GM12873 (cell line): ENCODE measurements around the gene ADAMTS17.

Experiments
- TF ChIP-seq, protein P1 (sequence below): IDR thresholded peaks from 2 replicates; pipeline ENCODE4 v1.5.1; 2012; ENCODE audit warnings: low read depth, mild to moderate bottlenecking, moderate library complexity, low read length, control low read depth; ENCODE audit not compliant: insufficient read depth; ENCODE audit errors: missing control alignments

The ADAMTS17 gene

GRCh38 chr15:100005715-100006114 lies 336.1 kb downstream of the ADAMTS17 start:
- TF ChIP-seq, protein P1, sequence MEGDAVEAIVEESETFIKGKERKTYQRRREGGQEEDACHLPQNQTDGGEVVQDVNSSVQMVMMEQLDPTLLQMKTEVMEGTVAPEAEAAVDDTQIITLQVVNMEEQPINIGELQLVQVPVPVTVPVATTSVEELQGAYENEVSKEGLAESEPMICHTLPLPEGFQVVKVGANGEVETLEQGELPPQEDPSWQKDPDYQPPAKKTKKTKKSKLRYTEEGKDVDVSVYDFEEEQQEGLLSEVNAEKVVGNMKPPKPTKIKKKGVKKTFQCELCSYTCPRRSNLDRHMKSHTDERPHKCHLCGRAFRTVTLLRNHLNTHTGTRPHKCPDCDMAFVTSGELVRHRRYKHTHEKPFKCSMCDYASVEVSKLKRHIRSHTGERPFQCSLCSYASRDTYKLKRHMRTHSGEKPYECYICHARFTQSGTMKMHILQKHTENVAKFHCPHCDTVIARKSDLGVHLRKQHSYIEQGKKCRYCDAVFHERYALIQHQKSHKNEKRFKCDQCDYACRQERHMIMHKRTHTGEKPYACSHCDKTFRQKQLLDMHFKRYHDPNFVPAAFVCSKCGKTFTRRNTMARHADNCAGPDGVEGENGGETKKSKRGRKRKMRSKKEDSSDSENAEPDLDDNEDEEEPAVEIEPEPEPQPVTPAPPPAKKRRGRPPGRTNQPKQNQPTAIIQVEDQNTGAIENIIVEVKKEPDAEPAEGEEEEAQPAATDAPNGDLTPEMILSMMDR, result no peak

- TF ChIP-seq, protein P1, result no peak
Measured at GRCh38 chr15:100005013-100005412, 336.8 kb downstream of the ADAMTS17 start.

- TF ChIP-seq, protein P1, result no peak
Measured at GRCh38 chr15:100002787-100003536, 338.8 kb downstream of the ADAMTS17 start.

GRCh38 chr15:100002086-100002620 lies 339.6 kb downstream of the ADAMTS17 start:
- TF ChIP-seq, protein P1, result no peak

DNA sequence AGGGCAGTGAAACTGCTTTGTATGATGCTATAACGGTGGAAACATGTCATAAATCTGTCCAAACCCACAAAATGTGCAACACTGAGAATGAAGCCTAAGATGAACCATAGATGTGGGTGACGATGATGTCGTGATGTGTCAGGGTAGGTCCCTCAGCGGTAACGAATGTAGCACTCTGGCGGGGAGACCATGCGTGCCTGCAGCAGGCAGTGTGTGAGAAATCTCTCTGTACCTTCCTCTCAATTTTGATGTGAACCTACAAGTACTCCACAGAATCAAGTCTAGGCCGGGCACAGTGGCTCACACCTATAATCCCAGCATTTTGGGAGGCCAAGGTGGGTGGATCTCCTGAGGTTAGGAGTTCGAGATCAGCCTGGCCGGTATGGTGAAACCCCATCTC lies 340.4 kb downstream of the ADAMTS17 start:
- TF ChIP-seq, protein P1, result no peak

DNA sequence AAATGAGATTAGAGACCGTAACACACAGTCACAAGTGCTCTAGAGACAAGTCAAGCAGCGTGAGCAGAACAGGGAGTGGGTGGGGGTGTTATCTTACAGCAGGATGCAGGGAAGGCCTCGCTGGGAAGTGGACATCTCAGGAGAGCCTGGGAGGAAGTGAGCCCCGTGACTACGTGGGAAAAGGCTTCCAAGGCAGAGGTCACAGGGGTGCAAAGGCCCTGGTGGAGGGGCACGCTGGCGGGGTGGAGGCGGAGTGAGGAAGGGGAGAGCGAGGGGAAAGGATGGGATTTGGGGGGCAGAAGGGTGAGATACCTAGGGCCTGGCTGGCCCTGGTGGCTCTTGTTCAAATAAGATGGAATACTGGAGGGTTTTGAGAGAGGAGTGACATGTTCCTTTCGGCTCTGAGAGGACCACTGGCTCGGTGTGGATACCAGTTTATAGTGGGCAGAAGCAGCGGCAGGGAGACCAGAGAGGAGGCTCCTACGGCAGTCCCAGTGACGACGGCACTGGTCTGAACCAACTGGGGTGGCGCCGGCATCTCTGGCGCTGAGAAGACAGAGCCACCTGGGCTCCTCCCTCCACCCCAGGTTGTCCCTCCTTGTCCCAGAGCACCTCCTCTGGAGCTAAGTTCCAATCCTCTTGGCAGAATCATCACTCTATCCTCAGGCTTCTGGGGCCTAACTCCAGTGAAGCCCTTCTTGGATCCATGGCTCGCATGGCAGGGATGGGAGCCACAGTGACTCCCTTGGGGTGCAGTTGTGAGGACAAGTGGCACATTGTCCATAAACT lies 342.3 kb downstream of the ADAMTS17 start:
- TF ChIP-seq, protein P1, result no peak

DNA sequence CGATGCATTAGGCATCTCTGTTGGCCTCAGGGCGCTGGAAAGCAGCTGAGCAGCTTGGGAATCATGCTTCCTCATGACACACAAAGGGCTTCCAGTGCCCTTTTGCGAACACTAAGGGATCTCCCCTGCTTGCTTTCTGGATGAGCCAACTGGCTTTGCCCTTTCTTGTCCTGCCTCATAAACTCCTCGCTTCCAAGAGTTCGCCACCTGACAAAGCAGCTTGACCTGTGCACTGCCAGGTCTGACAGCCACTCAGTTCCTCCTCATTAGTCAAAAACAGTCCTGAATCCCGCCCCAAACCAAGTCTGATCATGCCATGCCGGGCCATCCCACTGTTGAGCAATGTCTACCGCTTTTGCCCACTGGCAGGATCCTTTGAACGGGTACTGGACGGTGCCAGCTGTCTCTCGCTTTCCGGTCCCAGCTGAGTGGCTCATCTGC lies 343.1 kb downstream of the ADAMTS17 start:
- TF ChIP-seq, protein P1, result no peak
